Stimulated activated CD8-positive, alpha-beta memory T cell treated with anti-CD3 and anti-CD28 coated beads, Interleukin-4, amount 100 ng/mL, for 48 hours (primary cell): ENCODE results near the gene SLC25A20.
"Not testable (repeated sequence)": the region's sequence is repeated elsewhere in the genome, so short reads cannot be mapped to it uniquely, and the experiment has no call there.

Experiments
- DNase-seq: peaks from one replicate; pipeline ENCODE4 v3.0.0-alpha.2; 2020

Gene SLC25A20

GRCh38 chr3:48837163-48837562 is 61.5 kb downstream of the SLC25A20 start:
- no peak for DNase-seq

GRCh38 chr3:48835650-48836366 is 62.9 kb downstream of the SLC25A20 start:
- DNase-seq, result no peak

DNA sequence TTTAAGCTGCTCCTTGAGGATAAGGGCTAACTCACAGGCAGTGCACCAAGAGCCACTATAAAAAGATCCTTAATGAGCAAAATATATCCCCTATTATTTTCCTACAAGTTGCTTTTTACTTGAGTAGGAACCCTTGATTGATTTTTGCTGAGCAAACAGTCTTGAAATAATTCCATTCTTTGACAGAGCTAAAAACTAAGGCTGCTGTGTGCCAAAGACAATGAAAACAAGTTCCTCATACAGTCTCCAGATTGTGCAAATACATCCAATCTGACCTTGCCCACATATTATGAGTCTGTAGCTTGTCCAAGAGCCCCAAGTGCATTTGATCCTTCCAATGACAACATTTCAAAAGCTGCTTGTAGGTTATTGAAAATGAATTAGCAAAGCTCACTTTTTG is 66.0 kb downstream of the SLC25A20 start:
- DNase-seq, result no peak

- no peak for DNase-seq
Measured at GRCh38 chr3:48830715-48831114, 68.0 kb downstream of the SLC25A20 start.

DNA sequence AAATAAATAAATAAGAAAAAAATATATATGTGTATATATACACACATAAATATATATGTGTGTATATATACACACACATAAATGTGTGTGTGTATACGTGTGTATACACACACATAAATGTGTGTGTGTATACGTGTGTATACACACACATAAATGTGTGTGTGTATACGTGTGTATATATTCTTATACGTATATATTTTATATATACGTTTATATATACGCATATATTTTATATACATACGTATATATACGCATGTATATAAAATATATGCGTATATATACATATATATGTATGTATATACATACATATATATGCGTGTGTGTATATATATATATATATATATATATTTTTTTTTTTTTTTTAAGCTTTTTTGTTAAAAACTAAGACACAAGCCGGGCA is 69.2 kb downstream of the SLC25A20 start:
- not testable (repeated sequence) for DNase-seq

- DNase-seq, result not testable (repeated sequence)
Measured at GRCh38 chr3:48827874-48828273, 70.8 kb downstream of the SLC25A20 start.

DNA sequence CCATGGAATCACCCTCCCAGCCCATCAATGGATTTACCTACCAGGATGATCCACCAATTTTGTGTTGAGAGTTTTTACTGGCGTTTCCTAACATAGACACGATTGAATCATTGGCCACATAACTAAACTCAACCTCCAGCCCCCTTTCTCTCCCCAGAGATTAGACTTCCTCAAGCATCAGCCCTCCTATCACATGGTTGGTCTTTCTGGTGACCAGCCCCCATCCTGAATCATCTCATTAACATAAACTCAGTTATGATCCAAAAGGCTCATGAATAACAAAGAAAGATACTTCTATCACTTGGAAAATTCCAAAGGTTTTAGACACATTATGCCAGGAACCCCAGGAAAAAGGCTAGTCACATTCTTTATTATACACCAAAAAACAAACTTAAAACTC is 72.2 kb downstream of the SLC25A20 start:
- DNase-seq, result no peak

DNA sequence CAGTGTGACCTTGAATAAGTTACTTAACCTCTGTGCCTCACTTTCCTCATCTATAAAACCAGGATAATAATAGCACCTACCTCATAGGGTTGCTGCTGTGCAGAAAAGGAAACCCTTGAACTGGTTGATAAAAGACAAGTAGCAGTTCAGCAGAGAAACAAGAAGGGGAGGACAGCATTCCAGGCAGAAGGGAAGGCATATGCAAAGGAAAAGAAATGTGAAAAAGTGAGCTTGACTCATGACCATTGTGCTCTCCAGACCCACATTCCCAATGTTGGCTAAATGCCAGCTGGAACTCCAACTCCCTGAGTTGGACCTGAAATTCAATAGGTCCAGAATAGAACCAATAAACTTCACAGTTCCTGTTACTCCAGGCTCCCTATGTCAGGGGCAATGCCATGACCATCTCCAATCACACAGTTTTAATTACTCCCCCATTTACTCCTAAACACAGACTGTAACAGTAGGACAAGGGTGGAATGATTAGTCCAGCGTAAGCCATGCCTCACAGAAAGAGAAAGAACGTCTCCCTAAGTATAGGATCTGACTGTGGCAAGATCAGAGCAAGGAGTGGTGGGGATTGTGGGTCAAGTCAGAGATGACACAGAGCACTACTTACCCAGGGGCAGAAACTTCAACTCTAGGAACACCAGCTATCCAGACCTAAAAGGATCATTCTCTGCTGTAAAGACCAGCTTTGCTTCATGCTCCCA is 77.9 kb downstream of the SLC25A20 start:
- no peak for DNase-seq

DNA sequence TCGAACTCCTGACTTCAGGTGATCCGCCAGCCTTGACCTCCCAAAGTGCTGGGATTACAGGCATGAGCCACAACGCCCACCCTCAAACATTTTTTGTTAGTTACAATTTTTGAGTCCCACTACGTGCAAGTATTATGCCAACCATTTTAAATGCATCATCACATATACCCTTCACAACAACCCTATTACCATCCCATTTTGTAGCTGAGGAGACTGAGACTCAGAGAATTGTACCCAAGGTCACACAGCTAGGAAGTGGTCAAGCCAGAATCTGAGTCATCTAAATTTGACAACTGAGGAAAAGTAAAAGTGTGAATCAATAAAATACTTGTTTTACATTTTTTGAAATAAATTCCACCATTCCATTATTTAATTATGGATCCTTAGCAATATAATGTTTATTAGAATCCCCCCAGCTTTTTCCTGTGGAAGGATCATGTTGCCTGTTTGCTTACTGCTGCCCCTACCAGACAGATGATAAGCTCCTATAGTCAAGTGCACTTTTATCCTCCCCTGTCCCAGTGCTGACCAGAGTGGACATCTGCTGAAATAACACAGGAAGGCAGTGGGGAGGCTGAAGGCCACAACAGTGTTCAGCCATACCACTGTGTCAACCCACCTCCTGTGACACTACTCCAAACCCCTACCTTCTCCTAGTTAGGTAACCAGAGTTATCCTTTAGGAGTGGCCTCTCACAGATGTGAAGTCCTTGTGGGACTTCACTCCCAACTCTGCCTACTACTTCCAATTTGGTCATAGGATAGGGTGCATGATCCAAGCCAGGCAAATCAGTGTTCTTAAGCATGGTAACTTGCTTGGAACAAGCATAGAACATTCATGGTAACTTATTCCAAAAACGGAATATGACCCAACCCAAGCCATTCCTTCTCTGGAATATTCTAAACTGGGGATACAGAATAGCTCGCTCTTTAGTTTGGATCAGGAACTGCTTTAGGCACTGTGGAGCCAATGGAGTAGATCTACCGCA is 79.2 kb downstream of the SLC25A20 start:
- DNase-seq, result no peak

DNA sequence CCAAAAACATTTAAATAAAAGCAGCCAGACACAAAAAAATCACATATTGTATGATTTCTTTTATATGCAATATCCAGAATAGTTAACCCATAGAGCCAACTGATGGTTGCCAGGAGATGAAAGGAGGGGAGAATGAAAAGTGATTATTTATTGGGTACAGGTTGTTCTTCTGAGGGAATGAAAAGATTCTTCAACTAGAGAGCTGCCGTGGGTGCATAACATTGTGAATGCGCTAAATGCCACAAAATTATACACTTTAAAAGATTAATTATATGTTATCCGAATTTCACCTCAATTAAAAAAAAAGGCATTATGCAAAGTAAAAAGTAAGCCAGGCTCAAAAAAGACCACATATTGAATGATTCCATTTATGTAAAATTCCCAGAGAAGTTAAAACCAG is 87.2 kb downstream of the SLC25A20 start:
- DNase-seq, result no peak
